Ishikawa (cell line): ENCODE results near the gene PADI6.

Experiments
- CEBPB ChIP-seq: IDR thresholded peaks from 2 replicates; pipeline ENCODE4 v1.6.1; 2012
- CREB1 ChIP-seq: IDR thresholded peaks from 2 replicates; pipeline ENCODE4 v1.6.1; 2012; ENCODE audit warnings: low read depth
- EP300 ChIP-seq: IDR thresholded peaks from 2 replicates; pipeline ENCODE4 v1.6.1; 2012; ENCODE audit warnings: borderline replicate concordance
- FOXM1 ChIP-seq: IDR thresholded peaks from 2 replicates; pipeline ENCODE4 v1.6.1; 2012; ENCODE audit warnings: low read depth, borderline replicate concordance
- MAX ChIP-seq: IDR thresholded peaks from 2 replicates; pipeline ENCODE4 v1.6.1; 2012
- NFIC ChIP-seq: IDR thresholded peaks from 2 replicates; pipeline ENCODE4 v1.6.1; 2012
- RAD21 ChIP-seq: IDR thresholded peaks from 2 replicates; pipeline ENCODE4 v1.6.1; 2012; ENCODE audit warnings: low read depth
- REST ChIP-seq: IDR thresholded peaks from 2 replicates; pipeline ENCODE4 v1.6.1; 2012; ENCODE audit warnings: low read depth, mild to moderate bottlenecking
- TAF1 ChIP-seq: IDR thresholded peaks from 2 replicates; pipeline ENCODE4 v1.6.1; 2012; ENCODE audit warnings: low read depth, mild to moderate bottlenecking
- TCF12 ChIP-seq: IDR thresholded peaks from 2 replicates; pipeline ENCODE4 v1.6.1; 2012; ENCODE audit warnings: low read depth
- TEAD4 ChIP-seq: IDR thresholded peaks from 2 replicates; pipeline ENCODE4 v1.6.1; 2012
- USF1 ChIP-seq: IDR thresholded peaks from 2 replicates; pipeline ENCODE4 v1.6.1; 2012
- YY1 ChIP-seq: IDR thresholded peaks from 2 replicates; pipeline ENCODE4 v1.6.1; 2012; ENCODE audit warnings: low read depth
- ZBTB7A ChIP-seq: IDR thresholded peaks from 2 replicates; pipeline ENCODE4 v1.6.1; 2012; ENCODE audit warnings: low read depth

PADI6 gene

GRCh38 chr1:17333081-17333480, 38.9 kb upstream of the PADI6 start:
- TF ChIP-seq REST, result no peak
- TF ChIP-seq TAF1, result no peak
- TF ChIP-seq TEAD4, result no peak
- no peak for TF ChIP-seq FOXM1
- TF ChIP-seq ZBTB7A, result no peak
- no peak for TF ChIP-seq USF1

GRCh38 chr1:17335821-17336710, 35.9 kb upstream of the PADI6 start:
- no peak for TF ChIP-seq CEBPB
- TF ChIP-seq TCF12, result no peak
- TF ChIP-seq NFIC, result no peak
- no peak for TF ChIP-seq FOXM1
- peak; percentile 80 for TF ChIP-seq RAD21
- no peak for TF ChIP-seq REST
- TF ChIP-seq TEAD4, result no peak

GRCh38 chr1:17338706-17339493, 33.1 kb upstream of the PADI6 start:
- no peak for TF ChIP-seq TCF12
- TF ChIP-seq CEBPB, result no peak
- no peak for TF ChIP-seq MAX

GRCh38 chr1:17339521-17339920, 32.5 kb upstream of the PADI6 start:
- TF ChIP-seq TCF12, result no peak
- no peak for TF ChIP-seq FOXM1
- no peak for TF ChIP-seq RAD21
- TF ChIP-seq MAX, result no peak
- TF ChIP-seq YY1, result no peak
- no peak for TF ChIP-seq CREB1
- no peak for TF ChIP-seq TEAD4
- TF ChIP-seq CEBPB, result no peak
- TF ChIP-seq USF1, result no peak
- no peak for TF ChIP-seq REST
- no peak for TF ChIP-seq TAF1

GRCh38 chr1:17340358-17340757, 31.6 kb upstream of the PADI6 start:
- TF ChIP-seq TAF1 (no peak), NFIC (no peak), REST (no peak), CEBPB (no peak), CREB1 (no peak), TCF12 (no peak), EP300 (no peak)
